Measurements from ENCODE around the gene KLHL22.
"Not testable (repeated sequence)": the region's sequence is repeated elsewhere in the genome, so short reads cannot be mapped to it uniquely, and the experiment has no call there.

The KLHL22 gene

DNA sequence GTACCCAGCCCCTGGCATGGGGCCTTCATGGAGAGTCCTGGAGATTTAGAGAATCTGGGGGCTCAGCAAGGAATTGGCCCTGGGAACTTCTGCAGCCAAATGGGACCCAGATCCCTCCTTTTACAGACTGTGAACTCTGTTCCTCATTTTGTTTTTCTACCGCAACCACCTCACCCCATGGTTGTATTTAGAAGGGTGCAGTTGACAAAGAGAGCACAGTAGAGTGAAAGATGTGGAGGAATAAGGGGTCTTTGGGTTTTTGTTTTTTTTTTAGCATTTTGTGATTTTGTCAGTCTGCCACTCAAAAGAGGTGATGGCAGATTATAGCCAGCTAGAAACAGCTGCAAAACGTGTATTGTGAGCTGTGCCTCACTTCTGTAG lies 99.7 kb downstream of the KLHL22 start:
- DNase-seq = no peak

DNA sequence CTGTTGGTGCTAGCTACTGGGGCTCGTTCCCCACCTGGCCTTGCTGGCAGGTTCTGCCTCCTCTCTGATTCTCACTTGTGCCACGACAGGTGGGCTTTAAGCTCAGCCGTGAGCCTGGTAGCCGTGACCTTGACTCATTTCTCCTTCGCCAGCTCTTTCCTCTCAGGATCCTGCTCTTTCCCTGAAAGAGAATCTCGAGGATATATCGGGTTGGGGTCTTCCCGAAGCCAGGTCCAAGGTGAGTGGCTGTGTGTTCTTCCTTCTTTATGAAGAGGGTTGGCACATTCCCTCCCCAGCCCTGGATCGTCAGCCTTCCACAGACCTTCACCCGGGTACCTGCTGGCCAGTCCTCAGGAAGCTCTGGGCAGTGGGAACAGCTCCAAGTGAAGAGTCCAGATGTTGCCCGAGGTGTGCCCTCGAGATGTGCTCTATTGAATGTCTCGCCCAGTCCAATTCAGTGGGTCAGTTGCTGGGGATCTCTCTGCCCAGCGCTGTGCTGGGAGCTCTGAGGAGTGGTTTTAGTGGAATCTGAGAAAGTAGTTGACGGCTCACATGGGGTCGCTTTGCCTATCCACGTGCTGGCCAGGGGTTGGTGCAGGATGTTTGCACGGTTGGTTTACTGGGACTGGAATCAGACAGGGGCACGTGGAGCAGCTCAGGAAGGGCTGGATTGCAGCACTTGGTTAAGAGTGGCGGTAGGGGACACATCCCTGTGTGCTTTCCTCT lies 100.3 kb downstream of the KLHL22 start:
- DNase-seq = no peak

DNA sequence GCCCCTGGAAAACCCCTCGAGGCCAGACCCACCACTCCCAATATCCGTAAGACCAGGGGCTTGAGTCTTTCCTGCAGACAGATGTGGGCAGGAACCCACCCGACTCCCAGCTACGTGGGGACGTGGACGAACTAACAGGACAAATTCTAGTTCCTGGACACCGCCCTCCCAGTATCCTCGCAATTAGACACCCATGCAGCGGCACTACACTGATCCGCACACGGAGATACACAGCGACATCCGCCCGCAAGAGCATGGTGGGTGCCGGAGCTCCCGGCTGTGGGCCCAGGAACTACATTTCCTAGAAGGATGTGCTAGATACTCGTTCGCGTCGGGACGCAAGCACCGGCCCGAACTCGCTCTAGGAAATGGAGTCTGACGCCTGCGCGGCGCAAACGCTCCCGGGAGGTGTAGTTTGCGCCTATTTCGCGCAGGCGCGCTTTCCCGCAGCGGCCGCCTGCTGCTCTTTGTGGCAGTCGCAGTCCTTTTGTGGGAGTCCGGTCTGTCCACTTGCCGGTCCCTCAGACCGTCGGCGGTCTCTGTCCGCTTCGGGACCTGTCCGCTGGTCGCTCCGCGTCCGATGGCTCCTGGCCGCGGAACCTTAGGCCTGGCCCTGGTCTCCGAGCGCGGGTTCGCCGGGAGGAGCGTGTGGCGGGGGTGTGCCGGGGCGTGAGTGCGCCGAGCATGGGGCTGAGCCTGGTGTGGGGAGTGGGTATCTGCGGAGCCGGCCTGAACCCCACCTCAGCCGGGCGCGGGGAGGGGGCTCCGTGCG lies 101.7 kb downstream of the KLHL22 start, which contains the start of gene ZNF74:
Gene ZNF74, plus strand, starts transcription at position 447 of the 772 bp plus-strand sequence. CDS start 478 bp downstream, outside the sequence.
- peak; percentile 65 for DNase-seq

DNA sequence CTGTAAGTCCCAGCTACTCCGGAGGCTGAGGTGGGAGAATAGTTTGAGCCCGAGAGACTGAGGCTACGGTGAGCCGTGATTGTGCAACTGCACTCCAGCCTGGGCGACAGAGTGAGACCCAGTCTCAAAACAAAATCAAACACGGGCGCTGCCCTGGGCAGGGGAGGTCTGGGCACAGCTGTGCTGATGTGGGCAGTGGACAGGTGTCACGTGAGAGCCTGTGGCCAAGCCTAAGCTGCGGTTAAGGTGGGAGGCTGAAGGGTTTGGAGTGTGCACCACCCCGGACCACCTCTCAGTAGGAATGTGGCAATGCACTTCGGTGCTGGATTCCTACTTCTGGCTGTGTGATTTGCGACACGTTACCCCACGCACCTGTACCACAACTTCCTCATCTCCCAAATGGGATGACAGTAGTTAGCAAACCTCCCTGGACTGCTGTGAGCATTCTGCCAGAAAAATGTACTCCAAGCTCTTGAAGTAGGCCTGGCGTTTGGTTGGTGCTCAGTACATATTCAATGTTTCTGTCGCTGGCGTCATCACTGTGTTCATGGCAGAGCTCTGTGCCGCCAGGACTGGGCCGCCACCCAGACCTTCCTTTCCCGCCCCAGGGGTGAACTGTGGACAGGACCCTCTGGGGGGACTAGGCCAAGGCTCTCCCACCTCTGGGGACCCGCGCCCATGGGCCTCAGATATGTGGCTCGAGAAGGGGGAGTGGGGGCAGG lies 102.5 kb downstream of the KLHL22 start:
- no peak for DNase-seq

DNA sequence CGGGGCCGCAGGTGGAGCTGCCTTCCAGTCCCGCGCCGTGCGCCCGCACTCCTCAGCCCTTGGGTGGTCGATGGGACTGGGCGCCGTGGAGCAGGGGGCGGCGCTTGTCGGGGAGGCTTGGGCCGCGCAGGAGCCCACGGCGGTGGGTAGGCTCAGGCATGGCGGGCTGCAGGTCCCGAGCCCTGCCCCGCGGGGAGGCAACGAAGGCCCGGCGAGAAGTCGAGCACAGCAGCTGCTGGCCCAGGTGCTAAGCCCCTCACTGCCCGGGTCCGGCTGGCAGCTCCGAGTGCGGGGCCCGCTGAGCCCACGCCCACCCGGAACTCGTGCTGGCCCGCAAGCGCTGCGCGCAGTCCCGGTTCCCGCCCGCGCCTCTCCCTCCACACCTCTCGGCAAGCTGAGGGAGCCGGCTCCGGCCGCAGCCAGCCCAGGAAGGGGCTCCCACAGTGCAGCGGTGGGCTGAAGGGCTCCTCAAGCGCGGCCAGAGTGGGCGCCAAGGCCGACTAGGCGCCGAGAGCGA lies 103.2 kb downstream of the KLHL22 start:
- DNase-seq = not testable (repeated sequence)

Data from NCI-H2107 (cell line).